ENCODE measurements around the gene XIST.

The XIST gene

DNA sequence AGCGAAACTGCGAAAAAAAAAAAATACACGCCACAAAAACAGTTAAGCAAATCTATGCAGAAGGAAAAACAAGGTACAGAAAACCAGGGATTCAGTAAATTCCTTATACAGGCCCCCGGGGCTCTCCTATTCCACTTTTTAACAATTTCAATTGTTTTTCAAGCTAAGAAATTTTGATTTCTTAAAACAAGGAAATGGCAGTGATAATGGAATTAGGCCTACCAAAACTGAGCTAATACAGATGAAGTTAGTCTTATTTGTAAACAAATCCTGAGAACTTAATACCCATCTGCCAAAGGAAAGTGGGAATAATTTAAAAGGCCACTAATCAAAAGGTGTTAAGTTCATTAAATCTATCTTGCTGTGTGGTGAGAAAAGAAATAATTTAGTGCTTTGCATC is 20.2 kb downstream of the XIST start (continued):
- TF ChIP-seq, protein P1, sequence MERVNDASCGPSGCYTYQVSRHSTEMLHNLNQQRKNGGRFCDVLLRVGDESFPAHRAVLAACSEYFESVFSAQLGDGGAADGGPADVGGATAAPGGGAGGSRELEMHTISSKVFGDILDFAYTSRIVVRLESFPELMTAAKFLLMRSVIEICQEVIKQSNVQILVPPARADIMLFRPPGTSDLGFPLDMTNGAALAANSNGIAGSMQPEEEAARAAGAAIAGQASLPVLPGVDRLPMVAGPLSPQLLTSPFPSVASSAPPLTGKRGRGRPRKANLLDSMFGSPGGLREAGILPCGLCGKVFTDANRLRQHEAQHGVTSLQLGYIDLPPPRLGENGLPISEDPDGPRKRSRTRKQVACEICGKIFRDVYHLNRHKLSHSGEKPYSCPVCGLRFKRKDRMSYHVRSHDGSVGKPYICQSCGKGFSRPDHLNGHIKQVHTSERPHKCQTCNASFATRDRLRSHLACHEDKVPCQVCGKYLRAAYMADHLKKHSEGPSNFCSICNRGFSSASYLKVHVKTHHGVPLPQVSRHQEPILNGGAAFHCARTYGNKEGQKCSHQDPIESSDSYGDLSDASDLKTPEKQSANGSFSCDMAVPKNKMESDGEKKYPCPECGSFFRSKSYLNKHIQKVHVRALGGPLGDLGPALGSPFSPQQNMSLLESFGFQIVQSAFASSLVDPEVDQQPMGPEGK (tag by site-specific recombination; IDR thresholded peaks at IDR 0.05) = no peak
- TF ChIP-seq ZNF138 (tag by site-specific recombination; IDR thresholded peaks at IDR 0.05; ENCODE audit: borderline replicate concordance) = no peak
- no peak for TF ChIP-seq ZNF426 (tag by site-specific recombination; IDR thresholded peaks at IDR 0.05)
- TF ChIP-seq HOXD13 (CRISPR knock-in tag; IDR thresholded peaks at IDR 0.05; ENCODE audit: borderline replicate concordance) = no peak
- TF ChIP-seq ZNF654 (tag by site-specific recombination; IDR thresholded peaks at IDR 0.05; ENCODE audit: low read depth) = no peak
- no peak for TF ChIP-seq ZFP41 (tag by site-specific recombination; IDR thresholded peaks at IDR 0.05; ENCODE audit: borderline replicate concordance)
- TF ChIP-seq ZNF292 (tag by site-specific recombination; IDR thresholded peaks at IDR 0.05; ENCODE audit: borderline replicate concordance, low read depth) = no peak
- no peak for TF ChIP-seq ZNF768 (tag by site-specific recombination; IDR thresholded peaks at IDR 0.05)
- TF ChIP-seq, protein P2, sequence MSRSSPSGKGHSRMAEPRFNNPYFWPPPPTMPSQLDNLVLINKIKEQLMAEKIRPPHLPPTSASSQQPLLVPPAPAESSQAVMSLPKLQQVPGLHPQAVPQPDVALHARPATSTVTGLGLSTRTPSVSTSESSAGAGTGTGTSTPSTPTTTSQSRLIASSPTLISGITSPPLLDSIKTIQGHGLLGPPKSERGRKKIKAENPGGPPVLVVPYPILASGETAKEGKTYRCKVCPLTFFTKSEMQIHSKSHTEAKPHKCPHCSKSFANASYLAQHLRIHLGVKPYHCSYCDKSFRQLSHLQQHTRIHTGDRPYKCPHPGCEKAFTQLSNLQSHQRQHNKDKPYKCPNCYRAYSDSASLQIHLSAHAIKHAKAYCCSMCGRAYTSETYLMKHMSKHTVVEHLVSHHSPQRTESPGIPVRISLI (tag by site-specific recombination; IDR thresholded peaks at IDR 0.05) = no peak
- TF ChIP-seq, protein P3, sequence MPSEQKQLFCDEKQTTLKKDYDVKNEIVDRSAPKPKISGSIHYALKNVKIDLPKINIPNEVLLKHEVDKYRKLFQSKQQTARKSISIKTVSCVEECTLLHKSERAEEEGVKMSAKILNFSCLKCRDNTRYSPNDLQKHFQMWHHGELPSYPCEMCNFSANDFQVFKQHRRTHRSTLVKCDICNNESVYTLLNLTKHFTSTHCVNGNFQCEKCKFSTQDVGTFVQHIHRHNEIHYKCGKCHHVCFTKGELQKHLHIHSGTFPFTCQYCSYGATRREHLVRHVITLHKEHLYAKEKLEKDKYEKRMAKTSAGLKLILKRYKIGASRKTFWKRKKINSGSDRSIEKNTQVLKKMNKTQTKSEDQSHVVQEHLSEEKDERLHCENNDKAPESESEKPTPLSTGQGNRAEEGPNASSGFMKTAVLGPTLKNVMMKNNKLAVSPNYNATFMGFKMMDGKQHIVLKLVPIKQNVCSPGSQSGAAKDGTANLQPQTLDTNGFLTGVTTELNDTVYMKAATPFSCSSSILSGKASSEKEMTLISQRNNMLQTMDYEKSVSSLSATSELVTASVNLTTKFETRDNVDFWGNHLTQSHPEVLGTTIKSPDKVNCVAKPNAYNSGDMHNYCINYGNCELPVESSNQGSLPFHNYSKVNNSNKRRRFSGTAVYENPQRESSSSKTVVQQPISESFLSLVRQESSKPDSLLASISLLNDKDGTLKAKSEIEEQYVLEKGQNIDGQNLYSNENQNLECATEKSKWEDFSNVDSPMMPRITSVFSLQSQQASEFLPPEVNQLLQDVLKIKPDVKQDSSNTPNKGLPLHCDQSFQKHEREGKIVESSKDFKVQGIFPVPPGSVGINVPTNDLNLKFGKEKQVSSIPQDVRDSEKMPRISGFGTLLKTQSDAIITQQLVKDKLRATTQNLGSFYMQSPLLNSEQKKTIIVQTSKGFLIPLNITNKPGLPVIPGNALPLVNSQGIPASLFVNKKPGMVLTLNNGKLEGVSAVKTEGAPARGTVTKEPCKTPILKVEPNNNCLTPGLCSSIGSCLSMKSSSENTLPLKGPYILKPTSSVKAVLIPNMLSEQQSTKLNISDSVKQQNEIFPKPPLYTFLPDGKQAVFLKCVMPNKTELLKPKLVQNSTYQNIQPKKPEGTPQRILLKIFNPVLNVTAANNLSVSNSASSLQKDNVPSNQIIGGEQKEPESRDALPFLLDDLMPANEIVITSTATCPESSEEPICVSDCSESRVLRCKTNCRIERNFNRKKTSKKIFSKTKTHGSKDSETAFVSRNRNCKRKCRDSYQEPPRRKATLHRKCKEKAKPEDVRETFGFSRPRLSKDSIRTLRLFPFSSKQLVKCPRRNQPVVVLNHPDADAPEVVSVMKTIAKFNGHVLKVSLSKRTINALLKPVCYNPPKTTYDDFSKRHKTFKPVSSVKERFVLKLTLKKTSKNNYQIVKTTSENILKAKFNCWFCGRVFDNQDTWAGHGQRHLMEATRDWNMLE (tag by site-specific recombination; conservative IDR thresholded peaks at IDR 0.05; ENCODE audit: low read depth) = no peak
- TF ChIP-seq, protein P4, sequence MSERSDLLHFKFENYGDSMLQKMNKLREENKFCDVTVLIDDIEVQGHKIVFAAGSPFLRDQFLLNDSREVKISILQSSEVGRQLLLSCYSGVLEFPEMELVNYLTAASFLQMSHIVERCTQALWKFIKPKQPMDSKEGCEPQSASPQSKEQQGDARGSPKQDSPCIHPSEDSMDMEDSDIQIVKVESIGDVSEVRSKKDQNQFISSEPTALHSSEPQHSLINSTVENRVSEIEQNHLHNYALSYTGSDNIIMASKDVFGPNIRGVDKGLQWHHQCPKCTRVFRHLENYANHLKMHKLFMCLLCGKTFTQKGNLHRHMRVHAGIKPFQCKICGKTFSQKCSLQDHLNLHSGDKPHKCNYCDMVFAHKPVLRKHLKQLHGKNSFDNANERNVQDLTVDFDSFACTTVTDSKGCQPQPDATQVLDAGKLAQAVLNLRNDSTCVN (tag by site-specific recombination; optimal IDR thresholded peaks at IDR 0.05) = no peak
- TF ChIP-seq ZNF555 (tag by site-specific recombination; conservative IDR thresholded peaks at IDR 0.05) = no peak
- TF ChIP-seq, protein P5, sequence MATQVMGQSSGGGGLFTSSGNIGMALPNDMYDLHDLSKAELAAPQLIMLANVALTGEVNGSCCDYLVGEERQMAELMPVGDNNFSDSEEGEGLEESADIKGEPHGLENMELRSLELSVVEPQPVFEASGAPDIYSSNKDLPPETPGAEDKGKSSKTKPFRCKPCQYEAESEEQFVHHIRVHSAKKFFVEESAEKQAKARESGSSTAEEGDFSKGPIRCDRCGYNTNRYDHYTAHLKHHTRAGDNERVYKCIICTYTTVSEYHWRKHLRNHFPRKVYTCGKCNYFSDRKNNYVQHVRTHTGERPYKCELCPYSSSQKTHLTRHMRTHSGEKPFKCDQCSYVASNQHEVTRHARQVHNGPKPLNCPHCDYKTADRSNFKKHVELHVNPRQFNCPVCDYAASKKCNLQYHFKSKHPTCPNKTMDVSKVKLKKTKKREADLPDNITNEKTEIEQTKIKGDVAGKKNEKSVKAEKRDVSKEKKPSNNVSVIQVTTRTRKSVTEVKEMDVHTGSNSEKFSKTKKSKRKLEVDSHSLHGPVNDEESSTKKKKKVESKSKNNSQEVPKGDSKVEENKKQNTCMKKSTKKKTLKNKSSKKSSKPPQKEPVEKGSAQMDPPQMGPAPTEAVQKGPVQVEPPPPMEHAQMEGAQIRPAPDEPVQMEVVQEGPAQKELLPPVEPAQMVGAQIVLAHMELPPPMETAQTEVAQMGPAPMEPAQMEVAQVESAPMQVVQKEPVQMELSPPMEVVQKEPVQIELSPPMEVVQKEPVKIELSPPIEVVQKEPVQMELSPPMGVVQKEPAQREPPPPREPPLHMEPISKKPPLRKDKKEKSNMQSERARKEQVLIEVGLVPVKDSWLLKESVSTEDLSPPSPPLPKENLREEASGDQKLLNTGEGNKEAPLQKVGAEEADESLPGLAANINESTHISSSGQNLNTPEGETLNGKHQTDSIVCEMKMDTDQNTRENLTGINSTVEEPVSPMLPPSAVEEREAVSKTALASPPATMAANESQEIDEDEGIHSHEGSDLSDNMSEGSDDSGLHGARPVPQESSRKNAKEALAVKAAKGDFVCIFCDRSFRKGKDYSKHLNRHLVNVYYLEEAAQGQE (tag by site-specific recombination; IDR thresholded peaks at IDR 0.05) = no peak
- no peak for TF ChIP-seq KLF9 (tag by site-specific recombination; IDR thresholded peaks at IDR 0.05; ENCODE audit: low read depth)
- TF ChIP-seq, protein P6, sequence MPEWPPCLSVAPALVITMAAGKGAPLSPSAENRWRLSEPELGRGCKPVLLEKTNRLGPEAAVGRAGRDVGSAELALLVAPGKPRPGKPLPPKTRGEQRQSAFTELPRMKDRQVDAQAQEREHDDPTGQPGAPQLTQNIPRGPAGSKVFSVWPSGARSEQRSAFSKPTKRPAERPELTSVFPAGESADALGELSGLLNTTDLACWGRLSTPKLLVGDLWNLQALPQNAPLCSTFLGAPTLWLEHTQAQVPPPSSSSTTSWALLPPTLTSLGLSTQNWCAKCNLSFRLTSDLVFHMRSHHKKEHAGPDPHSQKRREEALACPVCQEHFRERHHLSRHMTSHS (tag by site-specific recombination; IDR thresholded peaks at IDR 0.05) = no peak
- TF ChIP-seq ZNF174 (tag by site-specific recombination; IDR thresholded peaks at IDR 0.05) = no peak
- TF ChIP-seq ZNF561 (tag by site-specific recombination; IDR thresholded peaks at IDR 0.05; ENCODE audit: borderline replicate concordance) = no peak
- TF ChIP-seq ZNF626 (tag by site-specific recombination; IDR thresholded peaks at IDR 0.05) = no peak
- no peak for TF ChIP-seq SALL2 (tag by site-specific recombination; IDR thresholded peaks at IDR 0.05; ENCODE audit: borderline replicate concordance)
- no peak for TF ChIP-seq ZNF621 (tag by site-specific recombination; IDR thresholded peaks at IDR 0.05)
- TF ChIP-seq ZNF660 (tag by site-specific recombination; IDR thresholded peaks at IDR 0.05) = peak; percentile 14; the same call in 1 of the 2 replicates
- no peak for TF ChIP-seq ZIC2 (tag by site-specific recombination; IDR thresholded peaks at IDR 0.05)
- no peak for TF ChIP-seq ZNF146 (tag by site-specific recombination; IDR thresholded peaks at IDR 0.05)
- no peak for TF ChIP-seq ZNF274 (IDR thresholded peaks at IDR 0.05; ENCODE audit: low read length)
- no peak for TF ChIP-seq ZNF274 (tag by site-specific recombination; IDR thresholded peaks at IDR 0.05; ENCODE audit: borderline replicate concordance)
- TF ChIP-seq ZNF121 (tag by site-specific recombination; IDR thresholded peaks at IDR 0.05) = no peak
- no peak for TF ChIP-seq ZNF239 (tag by site-specific recombination; IDR thresholded peaks at IDR 0.05)
